IMR-90 (cell line): ENCODE results near the gene TRIM44. TPM values are rescaled to one million over a fixed set of nuclear protein-coding genes. Genes with fewer than 3 reads are reported as not detected.

Source experiments
- ATAC-seq: fragments of 200-7000 bp; cut with Tn5 transposase; 2 replicates; pipeline ENCODE4 v1.9.1; 2020; ENCODE audit warnings: low read depth, mild to moderate bottlenecking, moderate library complexity
- BruUV-seq: library from RNA; stranded (reverse); fragments of 400-500 nt; replicated peaks from 2 replicates; lab custom pipeline; 2021; lab: Mats Ljungman, UMichigan
- CTCF ChIA-PET: fragments of 300-600 bp; formaldehyde crosslinking; extraction: SDS; loops from one replicate; lab custom pipeline; 2021; ENCODE audit warnings: antibody characterized with exemption; lab: Yijun Ruan, JAX
- POLR2A ChIA-PET: fragments of 300-600 bp; sonication (Branson Sonifier 250); formaldehyde crosslinking; loops from one replicate; lab custom pipeline; 2022; ENCODE audit warnings: antibody characterized with exemption; ENCODE audit not compliant: unreplicated experiment; lab: Charles Lee
- DNase-seq: peaks from one replicate; pipeline ENCODE4 v3.0.0; 2013
- H2AFZ ChIP-seq: replicated peaks from 2 replicates; pipeline ENCODE3; 2013; ENCODE audit warnings: low read length, mild to moderate bottlenecking; ENCODE audit not compliant: poor library complexity
- H2AK5ac ChIP-seq: 2 replicates; pipeline ENCODE4 v1.6.1; 2013; ENCODE audit warnings: low read depth, low read length, inconsistent platforms
- H2AK9ac ChIP-seq: replicated peaks from 2 replicates; pipeline ENCODE3; 2013; ENCODE audit warnings: mild to moderate bottlenecking, low read depth, low read length, moderate library complexity; ENCODE audit not compliant: poor library complexity
- H2BK120ac ChIP-seq: 2 replicates; pipeline ENCODE4 v1.6.1; 2013; ENCODE audit warnings: low read depth, low read length, inconsistent platforms
- H2BK15ac ChIP-seq: 3 replicates; pipeline ENCODE4 v1.6.1; 2013; ENCODE audit warnings: low read depth, low read length, inconsistent platforms
- H2BK20ac ChIP-seq: 2 replicates; pipeline ENCODE4 v1.6.1; 2013; ENCODE audit warnings: low read depth, mild to moderate bottlenecking, inconsistent platforms, low read length, moderate library complexity
- H2BK5ac ChIP-seq: 2 replicates; pipeline ENCODE4 v1.6.1; 2013; ENCODE audit warnings: mild to moderate bottlenecking, low read depth, low read length, inconsistent platforms; ENCODE audit not compliant: poor library complexity, severe bottlenecking
- H3K14ac ChIP-seq: replicated peaks from 2 replicates; pipeline ENCODE4 v1.6.1; 2013; ENCODE audit warnings: low read depth, low read length, inconsistent platforms
- H3K18ac ChIP-seq: 2 replicates; pipeline ENCODE4 v1.6.1; 2013; ENCODE audit warnings: low read depth, low read length, control low read depth
- H3K23ac ChIP-seq: 2 replicates; pipeline ENCODE4 v1.6.1; 2013; ENCODE audit warnings: low read depth, low read length, inconsistent platforms
- H3K27ac ChIP-seq: 2 replicates; pipeline ENCODE4 v1.5.1; 2013; ENCODE audit warnings: mild to moderate bottlenecking, control low read depth, low read length; ENCODE audit not compliant: insufficient read depth
- H3K27me3 ChIP-seq: 2 replicates; pipeline ENCODE4 v1.6.1; 2013; ENCODE audit warnings: low read length; ENCODE audit not compliant: control insufficient read depth, insufficient read depth
- H3K36me3 ChIP-seq: 2 replicates; pipeline ENCODE4 v1.6.1; 2013; ENCODE audit warnings: low read length, mixed read lengths; ENCODE audit not compliant: control insufficient read depth, insufficient read depth
- H3K4ac ChIP-seq: 2 replicates; pipeline ENCODE4 v1.6.1; 2013; ENCODE audit warnings: low read depth, low read length, inconsistent platforms
- H3K4me1 ChIP-seq: 2 replicates; pipeline ENCODE4 v1.6.1; 2013; ENCODE audit warnings: low read length, mixed read lengths; ENCODE audit not compliant: control insufficient read depth, insufficient read depth
- H3K4me2 ChIP-seq: 2 replicates; pipeline ENCODE4 v1.6.1; 2013; ENCODE audit warnings: low read depth, mild to moderate bottlenecking, control low read depth, low read length, moderate library complexity
- H3K4me3 ChIP-seq: 2 replicates; pipeline ENCODE4 v1.5.1; 2013; ENCODE audit warnings: low read depth, mild to moderate bottlenecking, control low read depth, low read length, moderate library complexity; ENCODE audit not compliant: insufficient read depth
- H3K56ac ChIP-seq: 2 replicates; pipeline ENCODE4 v1.6.1; 2013; ENCODE audit warnings: low read length, inconsistent platforms; ENCODE audit not compliant: insufficient read depth; ENCODE audit errors: extremely low read depth
- H3K79me1 ChIP-seq, 2 experiments: 2 replicates each; pipeline ENCODE4 v1.6.1; 2013; ENCODE audit warnings: low read length in 2 of 2, inconsistent platforms in 1 of 2, low read depth in 1 of 2
- H3K9ac ChIP-seq: 2 replicates; pipeline ENCODE4 v1.6.1; 2013; ENCODE audit warnings: low read depth, low read length, control low read depth
- H3K9me1 ChIP-seq: 2 replicates; pipeline ENCODE4 v1.6.1; 2013; ENCODE audit warnings: low read length, inconsistent platforms; ENCODE audit not compliant: insufficient read depth
- H3K9me3 ChIP-seq: 2 replicates; pipeline ENCODE4 v1.6.1; 2013; ENCODE audit warnings: low read length; ENCODE audit not compliant: control insufficient read depth, insufficient read depth
- H4K20me1 ChIP-seq: 2 replicates; pipeline ENCODE4 v1.6.1; 2013; ENCODE audit warnings: low read length, inconsistent platforms; ENCODE audit not compliant: insufficient read depth
- H4K5ac ChIP-seq: 2 replicates; pipeline ENCODE4 v1.6.1; 2013; ENCODE audit warnings: mild to moderate bottlenecking, low read depth, low read length, control low read depth
- H4K8ac ChIP-seq, 2 experiments: 2 replicates each; pipeline ENCODE4 v1.6.1; 2013; ENCODE audit warnings: low read depth in 2 of 2, low read length in 2 of 2, control low read depth in 1 of 2, inconsistent platforms in 1 of 2
- H4K91ac ChIP-seq: 2 replicates; pipeline ENCODE4 v1.6.1; 2013; ENCODE audit warnings: low read depth, low read length, inconsistent platforms; ENCODE audit not compliant: insufficient read depth
- BHLHE40 ChIP-seq: fragments of 150-350 bp; IDR thresholded peaks from 2 replicates; pipeline ENCODE4 v1.6.1; 2016; ENCODE audit warnings: mild to moderate bottlenecking, low read depth, low read length
- CEBPB ChIP-seq: IDR thresholded peaks from 2 replicates; pipeline ENCODE4 v1.6.1; 2012; ENCODE audit warnings: low read depth, low read length, improper control_type of control experiment
- MXI1 ChIP-seq: IDR thresholded peaks from 2 replicates; pipeline ENCODE4 v1.6.1; 2012; ENCODE audit warnings: low read depth, mild to moderate bottlenecking, low read length, moderate library complexity, borderline replicate concordance
- POLR2A ChIP-seq: IDR thresholded peaks from 2 replicates; pipeline ENCODE4 v1.6.1; 2012; ENCODE audit warnings: mild to moderate bottlenecking, low read depth, low read length
- RAD21 ChIP-seq: IDR thresholded peaks from 2 replicates; pipeline ENCODE4 v1.6.1; 2012; ENCODE audit warnings: low read length, improper control_type of control experiment
- SMC3 ChIP-seq: fragments of 150-350 bp; IDR thresholded peaks from 2 replicates; pipeline ENCODE4 v1.6.1; 2016; ENCODE audit warnings: low read depth, mild to moderate bottlenecking, antibody characterized with exemption, low read length, moderate library complexity
- USF2 ChIP-seq: fragments of 150-350 bp; IDR thresholded peaks from 2 replicates; pipeline ENCODE4 v1.6.1; 2017; ENCODE audit warnings: mild to moderate bottlenecking, antibody characterized with exemption, low read length, low read depth
- WGBS, 2 experiments: methylation state at CpG; one replicate each; pipeline versions ENCODE4 v1.1.5 to v1.1.7; 2013; ENCODE audit warnings: missing lambda C conversion rate in 2 of 2; ENCODE audit not compliant: insufficient read length in 1 of 2; ENCODE audit errors: extremely low coverage in 2 of 2; 5-methylcytosine and 5-hydroxymethylcytosine counted together
- dilution Hi-C: fragments of 300-500 bp; cut with HindIII; formaldehyde crosslinking; loops from one replicate; pipeline ENCODE4 v1.14.3; 2018; ENCODE audit warnings: low sequenced_read_pairs; ENCODE audit not compliant: unreplicated experiment
- in situ Hi-C: fragments of 300-500 bp; cut with MboI; formaldehyde crosslinking; loops from 3 replicates; pipeline ENCODE4 v1.14.3; 2019; ENCODE audit warnings: low sequenced_read_pairs, inconsistent platforms, mixed read lengths
- intact Hi-C: fragments of 100-400 bp; cut with micrococcal nuclease; formaldehyde crosslinking; loops from 2 replicates; pipeline ENCODE4 v1.10.0; 2022
- polyA plus RNA-seq, 3 experiments: library from polyadenylated mRNA; depleted of rRNA; stranded (reverse); fragments of >200 nt; gene quantifications; 2 replicates each; pipeline ENCODE4 v1.2.3, GENCODE V29; 2012; ENCODE audit warnings: low replicate concordance in 1 of 3
- total RNA-seq: library from RNA; depleted of rRNA; stranded (reverse); fragments of >200 nt; gene quantifications from 2 replicates; pipeline ENCODE4 v1.2.3, GENCODE V29; 2012

The TRIM44 gene
- total and polyA plus RNA-seq, 2 of the 4 experiments (the other 2 are of a cell fraction): 50.7 to 104 TPM

DNA sequence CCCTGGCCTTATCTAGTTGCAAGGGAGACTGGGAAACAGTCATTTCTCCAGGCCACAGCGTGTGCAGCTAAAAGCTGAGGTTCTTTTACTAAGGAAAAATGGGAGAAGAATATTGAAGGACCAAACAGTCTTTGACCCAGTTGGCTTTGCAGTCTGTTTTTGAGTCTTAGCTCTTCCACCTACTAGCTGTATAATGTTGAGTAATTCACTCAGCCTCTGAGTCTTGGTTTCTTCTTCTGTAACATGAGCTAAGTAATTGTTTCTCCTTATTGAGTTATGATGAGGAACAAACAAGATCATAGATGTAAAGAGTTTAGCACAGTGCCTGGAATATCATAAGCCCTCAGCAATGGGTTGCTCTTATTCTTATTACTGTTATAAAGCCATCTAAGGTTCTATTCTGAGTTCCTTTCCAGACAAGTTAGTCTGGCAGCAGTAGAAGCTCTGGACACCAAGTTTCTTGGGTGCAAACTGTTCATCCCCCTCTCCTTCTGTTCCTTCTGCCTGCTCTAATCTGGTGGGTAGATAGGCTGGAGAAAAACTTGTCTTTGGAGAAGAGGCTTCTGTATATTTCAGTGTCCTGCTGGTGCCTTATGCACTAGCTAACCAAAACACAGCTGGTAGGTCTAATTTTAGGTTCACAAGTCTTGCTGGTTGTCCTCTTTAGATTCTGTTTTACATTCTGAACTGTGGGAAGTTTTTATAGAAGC is 13.5 kb downstream of the TRIM44 start:
- Histone ChIP-seq H3K14ac (no peak overlapping the region), H3K56ac (no peak overlapping the region), H4K91ac (no peak overlapping the region), H3K36me3 (no peaks in the 10 kb centered on the region), H3K23ac (no peak overlapping the region), H2AK5ac (no peak overlapping the region), H3K18ac (no peak overlapping the region), H4K5ac (no peak overlapping the region), H3K4me1 (peaks cover 7% of the 10 kb centered on the region), H2BK15ac (no peak overlapping the region), H2BK20ac (no peak overlapping the region), H4K8ac (no peak overlapping the region), H3K4ac (no peak overlapping the region), H3K9me1 (peaks cover 6% of the 10 kb centered on the region; the same call in 1 of the 2 replicates), H3K4me3 (no peak overlapping the region), H3K9ac (no peak overlapping the region), H2AFZ (no peak overlapping the region), H2BK120ac (no peak overlapping the region), H3K27me3 (no peaks in the 10 kb centered on the region), H3K9me3 (no peaks in the 10 kb centered on the region), H2BK5ac (no peak overlapping the region), H3K4me2 (peak overlapping the region; percentile 10; the same call in 1 of the 2 replicates), H3K27ac (no peak overlapping the region), H2AK9ac (no peak overlapping the region), H4K20me1 (peaks cover 66% of the 10 kb centered on the region), H3K79me1 (peaks cover 40 to 78% of the 10 kb centered on the region in 2 experiments)
- in situ Hi-C loops: no loop called here
- no peak for TF ChIP-seq BHLHE40
- no peak for TF ChIP-seq SMC3
- no peak for TF ChIP-seq CEBPB
- no peak for TF ChIP-seq USF2
- TF ChIP-seq MXI1: no peak
- no peak for TF ChIP-seq POLR2A
- no peak for TF ChIP-seq RAD21
- ChIA-PET POLR2A (no interaction called here), CTCF (interaction anchor here (0.6 kb wide), 1 partner anchor 748 kb away, joined by 3 read pairs; no protein-coding TSS in a partner anchor)
- no TSS peak for BruUV-seq
- no CpG with 5 or more reads among the region's 1 CpG for WGBS, 2 experiments
- ATAC-seq (peak; percentile 60), DNase-seq (peak; percentile 45)
- intact Hi-C loops: loop anchor here (5.0 kb wide), 1 partner anchor 54 kb away; no protein-coding TSS in a partner anchor
- dilution Hi-C loops: no loop called here
